ENCODE measurements around the gene CPLANE1. TPM values are rescaled to one million over a fixed set of nuclear protein-coding genes. Genes with fewer than 3 reads are reported as not detected.

CPLANE1 gene
- total RNA-seq, 1 experiment from 2014 or later: 3.5 TPM

- H3K9ac ChIP-seq (ENCODE audit: low read length): no peak overlapping the region
- intact Hi-C loops (cut with micrococcal nuclease): no loop called here
- TF ChIP-seq EGR1 (IDR thresholded peaks at IDR 0.05; ENCODE audit: low read depth) (no peak), SP1 (IDR thresholded peaks at IDR 0.05; ENCODE audit: low read depth) (no peak)
- no peaks in the 10 kb centered on the region; the same call in 1 of the 2 replicates for H4K20me1 ChIP-seq (ENCODE audit: insufficient read depth)
- no peaks in the 10 kb centered on the region for H3K9me2 ChIP-seq (ENCODE audit: insufficient read depth)
- H3K4me2 ChIP-seq (ENCODE audit: low read length): no peak overlapping the region
- no peak for ATAC-seq
- ChIA-PET CTCF (no interaction called here), POLR2A (no interaction called here), RAD21 (ENCODE audit: low non-redundant PET in 1 of 2, low total read pairs in 2 of 2, uncharacterized antibody in 2 of 2, unreplicated experiment in 2 of 2) (no interaction called here)
- no peak for DNase-seq (ENCODE audit: low read depth, low spot score)
- H3K4me1 ChIP-seq (ENCODE audit: control insufficient read depth in 1 of 2, insufficient read depth in 2 of 2, low read length in 2 of 2): no peaks in the 10 kb centered on the region
- no peaks in the 10 kb centered on the region for H3K27me3 ChIP-seq (ENCODE audit: insufficient read depth, low read length)
- no peak overlapping the region for H3K27ac ChIP-seq (ENCODE audit: low read depth, low read length)
- H3K79me2 ChIP-seq (ENCODE audit: insufficient read depth, low read length): no peaks in the 10 kb centered on the region
- peaks cover 0 to 11% of the 10 kb centered on the region in 2 experiments; a peak in 2 of 4 replicates for H3K36me3 ChIP-seq (ENCODE audit: control insufficient read depth in 1 of 2, insufficient read depth in 2 of 2, low read length in 2 of 2)
- BruUV-seq (replicated peaks): no TSS peak
- H3K4me3 ChIP-seq (replicated peaks in 1 of 2; ENCODE audit: low read depth in 1 of 2, low read length in 2 of 2): no peak overlapping the region
- no peak overlapping the region for H2AFZ ChIP-seq (ENCODE audit: low read depth, low read length, poor library complexity, severe bottlenecking)
- no peaks in the 10 kb centered on the region for H3K9me3 ChIP-seq (ENCODE audit: control insufficient read depth in 1 of 2, insufficient read depth in 1 of 2, low read depth in 1 of 2, low read length in 2 of 2)
These were observed 83.0 kb downstream of the CPLANE1 start for GRCh38 chr5:37166197-37166596.

DNA sequence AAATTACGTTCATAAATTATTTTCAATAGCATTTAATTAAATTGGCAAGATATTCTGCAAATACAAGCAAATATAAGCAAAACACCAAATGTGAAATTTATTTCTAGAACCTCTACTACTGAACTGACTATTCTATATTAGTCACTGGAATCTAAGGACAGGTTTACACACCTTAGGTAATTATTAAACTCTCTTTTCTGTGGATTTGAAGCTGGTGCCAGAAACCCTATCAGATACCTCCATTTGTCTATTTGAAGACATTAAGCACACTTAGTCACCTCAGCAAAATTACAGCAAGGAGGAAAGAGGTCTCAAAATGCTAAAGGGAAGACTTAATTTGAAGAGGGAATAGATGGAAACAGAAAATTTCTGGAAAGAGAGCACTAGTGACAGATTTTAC lies 83.4 kb downstream of the CPLANE1 start:
- CTCF ChIA-PET: no interaction called here
- BruUV-seq (replicated peaks): no TSS peak
- DNase-seq (ENCODE audit: low read depth, low spot score): no peak
- Histone ChIP-seq H3K4me2 (ENCODE audit: low read length) (no peak overlapping the region), H3K9me2 (ENCODE audit: insufficient read depth) (no peaks in the 10 kb centered on the region), H3K79me2 (ENCODE audit: insufficient read depth, low read length) (no peaks in the 10 kb centered on the region), H3K4me1 (ENCODE audit: control insufficient read depth in 1 of 2, insufficient read depth in 2 of 2, low read length in 2 of 2) (no peaks in the 10 kb centered on the region), H2AFZ (ENCODE audit: low read depth, low read length, poor library complexity, severe bottlenecking) (no peak overlapping the region), H3K27me3 (ENCODE audit: insufficient read depth, low read length) (no peaks in the 10 kb centered on the region), H3K9me3 (ENCODE audit: control insufficient read depth in 1 of 2, insufficient read depth in 1 of 2, low read depth in 1 of 2, low read length in 2 of 2) (no peaks in the 10 kb centered on the region), H4K20me1 (ENCODE audit: insufficient read depth) (no peaks in the 10 kb centered on the region; the same call in 1 of the 2 replicates), H3K4me3 (replicated peaks in 1 of 2; ENCODE audit: low read depth in 1 of 2, low read length in 2 of 2) (no peak overlapping the region), H3K9ac (ENCODE audit: low read length) (no peak overlapping the region), H3K36me3 (ENCODE audit: control insufficient read depth in 1 of 2, insufficient read depth in 2 of 2, low read length in 2 of 2) (peaks cover 0 to 11% of the 10 kb centered on the region in 2 experiments; a peak in 2 of 4 replicates), H3K27ac (ENCODE audit: low read depth, low read length) (no peak overlapping the region)
- intact Hi-C loops (cut with micrococcal nuclease): no loop called here
- TF ChIP-seq YY1 (IDR thresholded peaks at IDR 0.05; ENCODE audit: extremely low read depth, insufficient replicate concordance, low read depth, low read length) (no peak), CBX3 (IDR thresholded peaks at IDR 0.05; ENCODE audit: low read depth) (no peak), POLR2A (IDR thresholded peaks at IDR 0.05; ENCODE audit: borderline replicate concordance, extremely low read depth, insufficient read depth, insufficient read length) (no peak), CEBPB (IDR thresholded peaks at IDR 0.05; ENCODE audit: low read depth) (no peak), ZBTB33 (IDR thresholded peaks at IDR 0.05; ENCODE audit: extremely low read depth, insufficient replicate concordance, low read length) (no peak), SRF (IDR thresholded peaks at IDR 0.05; ENCODE audit: low read depth) (no peak), EZH2 (IDR thresholded peaks at IDR 0.05) (no peak), MAX (IDR thresholded peaks at IDR 0.05) (no peak), FOSL1 (IDR thresholded peaks at IDR 0.05; ENCODE audit: low read depth) (no peak), POLR2AphosphoS5 (IDR thresholded peaks at IDR 0.05; ENCODE audit: low read depth, low read length) (no peak), TCF7L2 (IDR thresholded peaks at IDR 0.05; ENCODE audit: borderline replicate concordance, extremely low read depth, insufficient read depth, insufficient read length) (no peak), RAD21 (IDR thresholded peaks at IDR 0.05; ENCODE audit: low read depth) (no peak), ZFX (IDR thresholded peaks at IDR 0.05) (no peak), EZH2phosphoT487 (IDR thresholded peaks at IDR 0.05; ENCODE audit: borderline replicate concordance) (no peak), SIN3A (IDR thresholded peaks at IDR 0.05; ENCODE audit: low read depth) (no peak), JUND (IDR thresholded peaks at IDR 0.05) (no peak), CTCF (IDR thresholded peaks at IDR 0.05 in 2 of 3, conservative IDR thresholded peaks at IDR 0.05 in 1 of 3; ENCODE audit: borderline replicate concordance in 1 of 3, insufficient read depth in 1 of 3, low read depth in 2 of 3, low read length in 2 of 3) (no peak), SP1 (IDR thresholded peaks at IDR 0.05; ENCODE audit: low read depth) (no peak), ELF1 (IDR thresholded peaks at IDR 0.05; ENCODE audit: borderline replicate concordance, low read depth) (no peak)
- POLR2A ChIA-PET: no interaction called here
- RAD21 ChIA-PET (ENCODE audit: low non-redundant PET in 1 of 2, low total read pairs in 2 of 2, uncharacterized antibody in 2 of 2, unreplicated experiment in 2 of 2): no interaction called here
- no peak for ATAC-seq

All from HCT116 (cell line).